Activated CD8-positive, alpha-beta memory T cell treated with anti-CD3 and anti-CD28 coated beads, Interleukin-2, amount 10 ng/mL, durations not matched to agents 7 days and 5 days (primary cell): ENCODE measurements around the gene IGSF9. TPM values are rescaled to one million over a fixed set of nuclear protein-coding genes. Genes with fewer than 3 reads are reported as not detected.

Source experiments
- ATAC-seq: fragments of 150-1000 bp; cut with Tn5 transposase; one replicate; pipeline ENCODE4 v1.10.0; 2021; ENCODE audit warnings: moderate library complexity
- CTCF ChIA-PET: fragments of 350-600 bp; sonication (Branson Sonifier 250); formaldehyde crosslinking; loops from one replicate; lab custom pipeline; 2021; ENCODE audit warnings: antibody characterized with exemption; lab: Charles Lee
- DNase-seq: peaks from one replicate; pipeline ENCODE4 v3.0.0-alpha.2; 2020
- H3K27ac Mint-ChIP-seq: one replicate; pipeline ENCODE4 v1.8.0; 2021; ENCODE audit warnings: mild to moderate bottlenecking, mixed read lengths
- H3K27me3 Mint-ChIP-seq: one replicate; pipeline ENCODE4 v1.8.0; 2021; ENCODE audit warnings: mixed read lengths
- H3K36me3 Mint-ChIP-seq: one replicate; pipeline ENCODE4 v1.8.0; 2021; ENCODE audit warnings: mild to moderate bottlenecking, mixed read lengths
- H3K4me1 Mint-ChIP-seq: one replicate; pipeline ENCODE4 v1.8.0; 2021; ENCODE audit warnings: mixed read lengths
- H3K4me3 Mint-ChIP-seq: one replicate; pipeline ENCODE4 v1.8.0; 2021; ENCODE audit warnings: mild to moderate bottlenecking, moderate library complexity, mixed read lengths
- H3K9me3 Mint-ChIP-seq: one replicate; pipeline ENCODE4 v1.8.0; 2022; ENCODE audit warnings: low read depth, mixed read lengths
- total RNA-seq, 2 experiments: library from RNA; stranded (reverse); gene quantifications; one replicate each; pipeline ENCODE4 v1.2.3, GENCODE V29; 2021

Gene IGSF9
- total RNA-seq, 2 experiments from 2014 or later: not detected

GRCh38 chr1:159949981-159950381 is 4.6 kb upstream of the IGSF9 start:
- H3K4me3 Mint-ChIP-seq: no peak overlapping the region
- no peak for DNase-seq
- H3K27me3 Mint-ChIP-seq: peaks cover 65% of the 10 kb centered on the region
- no peak overlapping the region for H3K27ac Mint-ChIP-seq
- H3K4me1 Mint-ChIP-seq: peaks cover 4% of the 10 kb centered on the region
- no peaks in the 10 kb centered on the region for H3K36me3 Mint-ChIP-seq
- H3K9me3 Mint-ChIP-seq: no peaks in the 10 kb centered on the region
- ATAC-seq: no peak
- CTCF ChIA-PET: interaction anchor here (0.8 kb wide), 1 partner anchor 58 kb away, joined by 3 read pairs; no protein-coding TSS in a partner anchor

- peaks cover 6% of the 10 kb centered on the region for H3K4me1 Mint-ChIP-seq
- ATAC-seq: no peak
- H3K27ac Mint-ChIP-seq: no peak overlapping the region
- no peaks in the 10 kb centered on the region for H3K9me3 Mint-ChIP-seq
- H3K27me3 Mint-ChIP-seq: peaks cover 69% of the 10 kb centered on the region
- DNase-seq: no peak
- H3K36me3 Mint-ChIP-seq: no peaks in the 10 kb centered on the region
- H3K4me3 Mint-ChIP-seq: no peak overlapping the region
- CTCF ChIA-PET: interaction anchor here (0.8 kb wide), 1 partner anchor 59 kb away, joined by 3 read pairs; no protein-coding TSS in a partner anchor
Observed at GRCh38 chr1:159949123-159949522, 3.7 kb upstream of the IGSF9 start.

- no peak overlapping the region for H3K4me3 Mint-ChIP-seq
- H3K9me3 Mint-ChIP-seq: no peaks in the 10 kb centered on the region
- no peak overlapping the region for H3K27ac Mint-ChIP-seq
- CTCF ChIA-PET: interaction anchor here (5.6 kb wide), 1 partner anchor 58 kb away, joined by 36 read pairs; no protein-coding TSS in a partner anchor
- H3K36me3 Mint-ChIP-seq: no peaks in the 10 kb centered on the region
- H3K27me3 Mint-ChIP-seq: peaks cover 72% of the 10 kb centered on the region
- ATAC-seq (no peak), DNase-seq (no peak)
- H3K4me1 Mint-ChIP-seq: peaks cover 6% of the 10 kb centered on the region
Observed at GRCh38 chr1:159947942-159948341, 2.5 kb upstream of the IGSF9 start.

GRCh38 chr1:159946242-159947187 is 1.1 kb upstream of the IGSF9 start:
- Mint-ChIP-seq H3K4me1 (peaks cover 6% of the 10 kb centered on the region), H3K27ac (no peak overlapping the region), H3K4me3 (no peak overlapping the region), H3K27me3 (peaks cover 67% of the 10 kb centered on the region), H3K36me3 (no peaks in the 10 kb centered on the region), H3K9me3 (no peaks in the 10 kb centered on the region)
- DNase-seq: no peak
- CTCF ChIA-PET: interaction anchor here (0.7 to 5.6 kb wide), 11 partner anchors 10 to 169 kb away, joined by 3 to 39 read pairs (median 4); partner anchors contain the start of gene TAGLN2
- no peak for ATAC-seq

- Mint-ChIP-seq H3K27me3 (peaks cover 64% of the 10 kb centered on the region), H3K36me3 (no peaks in the 10 kb centered on the region), H3K4me3 (peak overlapping the region; percentile 3), H3K4me1 (peaks cover 6% of the 10 kb centered on the region), H3K27ac (no peak overlapping the region), H3K9me3 (no peaks in the 10 kb centered on the region)
- DNase-seq (no peak), ATAC-seq (no peak)
- CTCF ChIA-PET: interaction anchor here (1.0 to 5.6 kb wide), 4 partner anchors 8 to 167 kb away, joined by 3 to 39 read pairs (median 20); no protein-coding TSS in a partner anchor
Observed at GRCh38 chr1:159944623-159945455, 574 bp downstream of the IGSF9 start.

GRCh38 chr1:159943908-159944622 is 1.3 kb downstream of the IGSF9 start:
- CTCF ChIA-PET: interaction anchor here (3.9 to 5.6 kb wide), 2 partner anchors 50 to 62 kb away, joined by 36 to 39 read pairs; no protein-coding TSS in a partner anchor
- ATAC-seq: no peak
- H3K4me1 Mint-ChIP-seq: peaks cover 6% of the 10 kb centered on the region

GRCh38 chr1:159943278-159943640 is 2.2 kb downstream of the IGSF9 start:
- Mint-ChIP-seq H3K36me3 (no peaks in the 10 kb centered on the region), H3K27ac (no peak overlapping the region), H3K27me3 (peaks cover 59% of the 10 kb centered on the region), H3K4me1 (peaks cover 12% of the 10 kb centered on the region), H3K4me3 (no peak overlapping the region), H3K9me3 (no peaks in the 10 kb centered on the region)
- ATAC-seq: no peak
- no peak for DNase-seq
- CTCF ChIA-PET: interaction anchor here (3.9 to 5.6 kb wide), 2 partner anchors 49 to 63 kb away, joined by 36 to 39 read pairs; no protein-coding TSS in a partner anchor

More at GRCh38 chr1:159943908-159944622, 1.3 kb downstream of the IGSF9 start:
- no peaks in the 10 kb centered on the region for H3K36me3 Mint-ChIP-seq
- no peak overlapping the region for H3K4me3 Mint-ChIP-seq
- peaks cover 59% of the 10 kb centered on the region for H3K27me3 Mint-ChIP-seq
- no peak overlapping the region for H3K27ac Mint-ChIP-seq
- no peak for DNase-seq
- H3K9me3 Mint-ChIP-seq: no peaks in the 10 kb centered on the region

- CTCF ChIA-PET: interaction anchor here (3.9 to 5.6 kb wide), 2 partner anchors 48 to 64 kb away, joined by 36 to 39 read pairs; no protein-coding TSS in a partner anchor
- no peak for ATAC-seq
- Mint-ChIP-seq H3K4me1 (peaks cover 17% of the 10 kb centered on the region), H3K9me3 (no peaks in the 10 kb centered on the region), H3K36me3 (no peaks in the 10 kb centered on the region), H3K27ac (no peak overlapping the region), H3K4me3 (no peak overlapping the region), H3K27me3 (peaks cover 54% of the 10 kb centered on the region)
- no peak for DNase-seq
Observed at GRCh38 chr1:159942632-159943277, 2.7 kb downstream of the IGSF9 start.

- CTCF ChIA-PET: interaction anchor here (0.9 to 13.5 kb wide), 3 partner anchors 50 to 64 kb away, joined by 3 to 228 read pairs (median 36); no protein-coding TSS in a partner anchor
- H3K4me3 Mint-ChIP-seq: no peak overlapping the region
- DNase-seq (no peak), ATAC-seq (no peak)
- H3K36me3 Mint-ChIP-seq: no peaks in the 10 kb centered on the region
- peaks cover 21% of the 10 kb centered on the region for H3K4me1 Mint-ChIP-seq
- H3K27ac Mint-ChIP-seq: no peak overlapping the region
- H3K9me3 Mint-ChIP-seq: no peaks in the 10 kb centered on the region
- H3K27me3 Mint-ChIP-seq: peaks cover 48% of the 10 kb centered on the region
Observed at GRCh38 chr1:159941591-159942560, 3.5 kb downstream of the IGSF9 start.

- Mint-ChIP-seq H3K27me3 (peaks cover 40% of the 10 kb centered on the region), H3K36me3 (no peaks in the 10 kb centered on the region), H3K4me1 (peaks cover 21% of the 10 kb centered on the region), H3K4me3 (no peak overlapping the region), H3K9me3 (no peaks in the 10 kb centered on the region), H3K27ac (no peak overlapping the region)
- ATAC-seq (no peak), DNase-seq (no peak)
- CTCF ChIA-PET: interaction anchor here (0.9 to 13.5 kb wide), 3 partner anchors 11 to 65 kb away, joined by 3 to 228 read pairs (median 5); no protein-coding TSS in a partner anchor
Observed at GRCh38 chr1:159941141-159941540, 4.3 kb downstream of the IGSF9 start.

- Mint-ChIP-seq H3K27me3 (peaks cover 42% of the 10 kb centered on the region), H3K36me3 (no peaks in the 10 kb centered on the region), H3K4me1 (peaks cover 18% of the 10 kb centered on the region), H3K9me3 (no peaks in the 10 kb centered on the region), H3K27ac (no peak overlapping the region), H3K4me3 (no peak overlapping the region)
- DNase-seq: no peak
- ATAC-seq: no peak
- CTCF ChIA-PET: interaction anchor here (1.3 to 13.5 kb wide), 3 partner anchors 10 to 66 kb away, joined by 3 to 228 read pairs (median 5); no protein-coding TSS in a partner anchor
Observed at GRCh38 chr1:159940006-159940620, 5.3 kb downstream of the IGSF9 start.
